Left kidney (tissue), 2 donors: Measurements from ENCODE around the gene GPRIN1. TPM values are rescaled to one million over a fixed set of nuclear protein-coding genes. Genes with fewer than 3 reads are reported as not detected.
A peak's percentile ranks its signal among the peaks of the same experiment; 100 is the strongest.

ENCODE experiments used
- DNase-seq: peaks from one replicate; pipeline ENCODE4 v3.0.0-alpha.2; 2013
- polyA plus RNA-seq: library from polyadenylated mRNA; unstranded; fragments of 120-200 nt; gene quantifications from one replicate; pipeline ENCODE4 v1.2.1, GENCODE V29; 2013; ENCODE audit not compliant: insufficient read length

GPRIN1 gene
- polyA plus RNA-seq, 1 donor, result 2.2 TPM

DNA sequence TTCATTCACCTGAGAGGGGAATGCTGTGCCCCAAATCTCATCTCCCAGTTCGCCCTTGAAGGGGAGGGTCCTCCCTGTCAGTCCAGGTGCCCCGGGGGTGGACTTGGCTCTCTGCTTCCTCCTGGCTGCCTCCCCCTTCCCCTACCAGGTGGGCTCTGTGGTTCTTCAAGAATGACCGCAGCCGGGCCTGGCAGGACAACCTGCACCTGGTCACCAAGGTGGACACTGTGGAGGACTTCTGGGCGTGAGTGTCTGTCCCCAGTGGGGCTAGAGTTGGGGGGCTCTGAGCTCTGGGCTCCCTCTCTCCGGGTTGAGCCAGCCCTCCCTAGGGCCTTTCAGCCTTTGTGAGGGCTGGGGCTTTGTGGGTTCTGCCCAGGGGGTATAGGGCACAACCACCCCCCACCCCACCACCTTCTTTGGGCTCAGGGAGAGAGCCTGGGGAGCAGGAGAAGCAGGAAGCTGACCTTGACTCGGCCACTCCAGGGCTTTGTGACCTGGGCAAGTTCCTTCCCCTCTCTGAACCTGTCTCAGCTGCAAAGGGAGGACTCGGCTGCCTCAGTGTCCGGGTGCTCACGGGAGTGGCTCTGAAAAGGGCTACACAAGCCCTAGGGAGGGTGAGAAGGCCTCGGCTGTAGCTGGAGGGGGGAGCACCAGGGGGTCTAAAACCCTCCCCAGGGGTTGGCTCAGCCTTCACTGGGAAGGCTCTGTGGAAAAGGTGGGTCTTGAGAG lies 33.7 kb upstream of the GPRIN1 start:
- no peak for DNase-seq

DNA sequence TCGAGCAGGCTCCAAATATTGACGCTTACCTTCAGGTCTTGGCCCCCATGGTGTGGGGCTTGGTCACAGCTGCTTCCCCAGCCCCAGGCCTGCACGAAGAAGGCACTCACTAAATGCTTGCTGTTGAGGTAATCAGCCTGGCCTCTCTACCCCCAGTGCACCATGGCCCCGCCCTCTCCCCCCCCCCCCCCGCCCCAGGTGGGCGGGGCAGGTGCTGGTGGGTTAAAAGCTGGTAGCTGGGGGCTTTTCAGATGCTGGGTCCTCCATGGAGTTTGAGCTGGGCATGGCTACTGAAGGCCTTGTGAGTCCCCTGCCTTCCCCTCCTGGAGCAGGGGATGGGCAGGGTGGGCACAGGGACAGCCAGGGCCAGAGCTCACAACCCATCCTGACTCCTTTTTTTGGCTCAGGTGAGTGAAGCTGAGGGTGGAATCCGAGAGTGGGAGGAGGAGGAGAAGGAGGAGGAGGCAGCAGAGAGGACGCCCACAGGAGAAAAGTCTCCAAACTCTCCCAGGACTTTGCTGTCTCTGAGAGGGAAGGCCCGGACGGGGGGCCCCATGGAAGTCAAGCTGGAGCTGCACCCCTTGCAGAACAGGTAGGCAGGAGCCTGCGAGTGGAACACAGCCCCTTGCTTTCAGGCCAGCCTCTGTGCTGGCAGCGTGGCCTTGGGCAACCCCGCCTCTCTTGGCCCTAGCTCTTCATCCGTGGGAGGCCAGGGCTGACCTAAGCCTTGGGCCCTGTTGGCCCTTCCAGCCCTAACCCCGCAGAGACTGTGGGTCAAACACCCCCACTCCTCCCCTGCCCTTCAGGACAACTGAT lies 32.9 kb upstream of the GPRIN1 start:
- DNase-seq, result no peak

DNA sequence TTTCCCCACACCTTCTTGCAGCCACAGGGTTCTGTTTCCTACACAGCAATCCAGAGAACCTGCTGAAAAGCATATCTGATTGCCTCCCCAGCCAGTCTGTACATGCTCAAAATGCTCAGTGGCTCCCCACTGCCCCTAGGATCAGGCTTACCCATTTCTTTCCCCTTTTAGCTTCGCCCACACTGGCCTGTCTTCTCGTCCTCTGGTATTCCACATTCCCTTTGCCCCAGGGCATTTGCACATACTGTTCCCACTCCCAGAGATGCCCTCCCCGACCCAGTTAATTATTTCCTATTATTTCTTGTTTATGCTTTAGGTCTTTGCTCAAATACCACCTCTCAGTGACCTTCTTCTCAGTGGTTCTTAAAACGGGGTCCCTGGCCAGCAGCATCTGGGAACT lies 30.7 kb upstream of the GPRIN1 start:
- DNase-seq, result no peak

DNA sequence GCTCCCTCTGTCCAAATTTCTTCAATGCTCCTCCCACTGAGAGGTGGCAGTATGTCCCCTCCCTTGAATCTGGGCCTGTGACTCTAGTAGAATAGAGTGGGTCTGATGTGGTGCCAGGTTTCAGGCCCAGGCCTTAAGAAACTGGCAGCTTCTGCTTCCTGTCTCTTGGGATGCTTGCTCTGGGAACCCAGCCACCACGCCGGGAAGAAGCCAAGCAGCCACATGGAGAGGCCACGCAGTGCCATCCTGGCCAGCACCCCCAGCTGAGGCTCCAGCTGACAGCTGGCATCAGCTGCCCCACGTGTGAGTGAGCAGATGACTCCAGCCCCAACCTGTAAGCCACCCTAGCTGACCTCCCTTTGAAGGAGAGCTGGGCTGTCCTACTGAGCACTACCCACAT lies 30.0 kb upstream of the GPRIN1 start:
- no peak for DNase-seq

DNA sequence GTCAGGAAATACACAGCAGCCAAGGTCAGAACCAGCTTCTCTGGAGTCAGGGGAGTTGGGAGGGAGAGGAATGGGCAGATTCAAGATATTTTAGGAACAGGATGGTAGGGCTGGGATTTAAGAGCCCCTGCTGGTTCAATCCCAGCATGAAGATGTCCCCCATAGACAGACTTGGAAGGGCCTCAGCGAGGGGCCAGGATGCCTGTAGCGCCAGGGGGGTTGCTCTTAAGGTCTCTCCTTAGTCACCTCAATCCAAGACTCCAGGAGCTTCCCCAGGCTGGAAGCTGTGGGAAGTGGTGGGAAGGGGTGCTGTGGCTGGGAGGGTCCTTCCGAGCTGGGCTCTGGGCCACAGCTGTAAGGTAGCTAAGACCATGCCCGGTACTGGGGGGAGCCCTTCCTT lies 29.3 kb upstream of the GPRIN1 start:
- no peak for DNase-seq

DNA sequence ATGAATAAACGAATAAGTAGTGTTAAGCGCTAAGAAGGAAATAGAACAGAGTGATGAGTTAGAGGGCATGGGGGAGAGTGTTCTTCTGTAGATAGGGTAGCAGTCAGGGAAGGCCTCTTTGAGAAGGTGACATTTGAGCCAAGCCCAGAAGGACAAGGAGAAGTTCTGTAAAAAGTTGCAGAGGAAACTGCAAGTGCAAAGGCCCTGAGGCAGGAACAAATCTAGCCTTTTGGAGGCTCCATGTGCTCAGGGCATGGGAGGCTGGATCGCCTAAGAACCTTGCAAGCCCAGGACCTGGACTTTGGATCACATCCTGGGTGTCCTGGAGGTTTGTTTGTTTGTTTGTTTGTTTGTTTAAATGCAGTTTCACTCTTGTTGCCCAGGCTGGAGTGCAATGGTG lies 28.5 kb upstream of the GPRIN1 start:
- no peak for DNase-seq

DNA sequence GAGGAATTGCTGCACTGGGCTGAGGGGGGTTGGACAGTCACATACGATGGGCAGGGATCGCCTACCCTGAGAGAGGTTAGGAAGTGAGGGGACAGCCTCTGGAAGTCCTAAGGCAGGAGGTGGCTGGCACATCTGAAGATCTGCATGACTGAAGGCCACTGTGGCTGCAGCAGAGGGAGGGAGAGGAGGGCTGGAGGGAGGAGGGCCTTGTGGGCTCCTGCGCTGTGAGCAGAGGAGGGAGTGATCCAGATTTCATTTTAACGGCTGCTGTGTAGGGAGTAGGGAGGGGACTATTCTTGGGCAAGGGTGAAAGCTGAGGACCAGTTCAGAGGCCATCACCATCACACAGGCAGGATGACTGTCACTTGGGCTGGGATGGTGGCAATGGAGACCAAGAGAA lies 27.6 kb upstream of the GPRIN1 start:
- DNase-seq, result no peak

DNA sequence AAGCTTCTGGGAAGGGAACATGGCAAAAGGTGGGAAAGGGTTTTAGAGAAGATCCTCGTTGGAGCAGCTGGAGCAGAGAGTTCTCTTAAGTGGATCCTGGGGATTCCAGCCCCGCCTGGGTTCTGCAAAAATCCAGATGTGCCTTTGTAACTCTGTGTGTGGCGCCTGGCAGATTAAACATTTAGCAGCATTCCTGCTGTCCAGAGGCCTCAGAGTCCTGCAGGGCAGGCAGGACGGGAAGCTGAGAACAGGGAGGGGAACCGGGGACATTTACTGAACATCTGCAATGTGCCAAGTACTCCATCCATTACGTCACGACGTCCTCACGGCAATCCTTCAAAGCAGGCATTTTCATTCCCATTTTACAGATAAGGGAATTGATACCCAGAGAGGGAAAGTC lies 26.5 kb upstream of the GPRIN1 start:
- no peak for DNase-seq

DNA sequence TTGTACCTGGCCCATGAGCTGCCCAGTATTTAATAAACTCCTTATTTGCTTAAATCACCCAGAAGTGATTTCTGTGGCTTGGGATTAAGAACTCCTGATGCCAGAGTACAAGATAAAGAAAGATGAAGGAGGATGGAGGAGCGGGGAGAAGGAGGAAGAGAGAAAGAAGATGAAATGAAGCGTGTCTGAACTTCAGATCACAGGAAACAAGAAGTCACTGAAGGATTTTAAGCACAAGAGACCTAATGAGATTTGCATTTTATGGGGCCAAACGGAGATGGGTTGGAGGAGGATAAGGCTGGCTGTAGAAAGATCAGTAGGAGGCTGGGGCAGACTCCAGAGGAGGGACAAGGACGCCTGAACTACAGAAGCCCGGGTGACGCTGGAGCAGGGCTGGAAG lies 23.6 kb upstream of the GPRIN1 start:
- no peak for DNase-seq

DNA sequence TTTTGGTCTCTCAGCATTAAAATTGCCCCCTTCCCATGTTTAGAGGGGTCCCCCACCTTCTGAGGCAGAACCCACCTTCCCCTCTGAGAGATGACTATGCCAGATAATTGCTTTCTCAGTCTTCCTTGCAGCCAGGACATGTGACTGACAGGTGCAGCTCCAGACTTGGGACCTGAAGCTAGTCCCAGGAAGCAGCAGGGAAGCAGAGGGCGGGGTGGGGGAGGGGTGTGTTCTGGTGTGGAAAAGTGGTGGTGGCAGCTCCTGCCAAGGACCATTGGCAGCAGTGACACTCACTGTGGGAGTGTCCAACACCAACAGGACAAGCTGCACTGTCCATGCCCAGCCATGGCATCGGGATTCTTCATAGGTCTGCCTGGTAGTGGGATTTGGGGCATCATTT lies 22.8 kb upstream of the GPRIN1 start:
- DNase-seq, result no peak

DNA sequence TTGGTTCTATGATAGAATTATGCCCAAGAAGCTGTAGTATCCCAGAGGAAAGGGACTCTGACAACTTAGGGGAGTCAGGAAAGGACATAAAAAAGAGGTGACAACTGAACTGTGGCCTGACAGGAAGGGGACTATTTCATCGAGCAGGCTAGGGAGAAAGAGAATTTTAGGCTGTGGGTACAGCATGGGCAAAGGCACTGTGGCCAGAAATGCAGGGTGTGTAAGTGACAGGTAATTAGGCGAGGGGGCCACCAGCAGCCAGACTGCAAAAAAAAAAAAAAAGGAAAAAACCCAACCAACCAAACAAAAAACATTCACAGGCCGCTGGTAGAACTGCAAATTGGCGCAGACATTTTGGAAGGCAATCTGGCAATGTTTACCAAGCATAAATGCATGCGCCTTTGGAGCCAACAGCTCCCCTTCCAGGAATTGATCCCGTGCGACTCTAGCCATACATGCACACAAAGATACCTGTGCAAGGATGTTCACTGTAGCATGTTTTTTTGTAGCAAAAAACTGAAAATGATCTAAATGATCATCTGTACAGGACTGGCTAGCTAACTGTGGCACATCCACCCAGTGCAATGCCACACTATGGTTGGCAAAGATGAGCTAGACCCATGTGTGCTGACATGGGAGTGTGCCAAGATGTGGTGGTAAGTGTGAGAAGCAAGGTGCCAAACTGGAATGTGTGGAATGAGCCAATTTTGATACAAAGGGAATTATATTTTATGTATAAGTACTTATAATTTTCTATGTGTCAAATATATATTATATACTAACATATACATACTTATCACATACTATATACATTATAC lies 21.6 kb upstream of the GPRIN1 start:
- no peak for DNase-seq

DNA sequence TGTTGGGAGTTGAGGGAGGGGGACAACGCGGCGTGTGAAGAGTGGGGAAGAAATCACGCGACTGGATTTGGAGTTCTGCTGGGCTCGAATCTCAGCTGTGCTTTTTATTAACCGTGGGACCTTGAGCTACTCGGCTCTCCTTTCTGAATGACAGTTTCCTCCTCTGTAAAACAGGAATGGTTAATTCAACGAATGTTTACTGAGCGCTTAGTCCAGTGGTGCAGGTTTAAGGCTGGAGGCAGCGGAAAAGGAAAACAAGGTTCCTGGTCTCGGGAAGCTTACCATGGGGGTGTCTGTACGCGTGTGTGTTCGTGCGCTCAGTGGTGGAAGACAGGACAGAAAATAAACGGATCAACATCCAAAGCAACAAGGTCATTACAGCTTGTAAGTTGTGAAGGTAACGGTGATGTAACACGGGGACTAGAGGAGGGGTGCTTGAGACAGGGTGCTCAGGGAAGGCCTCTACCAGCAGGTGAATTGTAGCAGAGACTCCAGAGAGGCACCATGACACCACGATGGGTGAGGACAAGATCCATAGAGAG lies 20.8 kb upstream of the GPRIN1 start:
- DNase-seq, result no peak

DNA sequence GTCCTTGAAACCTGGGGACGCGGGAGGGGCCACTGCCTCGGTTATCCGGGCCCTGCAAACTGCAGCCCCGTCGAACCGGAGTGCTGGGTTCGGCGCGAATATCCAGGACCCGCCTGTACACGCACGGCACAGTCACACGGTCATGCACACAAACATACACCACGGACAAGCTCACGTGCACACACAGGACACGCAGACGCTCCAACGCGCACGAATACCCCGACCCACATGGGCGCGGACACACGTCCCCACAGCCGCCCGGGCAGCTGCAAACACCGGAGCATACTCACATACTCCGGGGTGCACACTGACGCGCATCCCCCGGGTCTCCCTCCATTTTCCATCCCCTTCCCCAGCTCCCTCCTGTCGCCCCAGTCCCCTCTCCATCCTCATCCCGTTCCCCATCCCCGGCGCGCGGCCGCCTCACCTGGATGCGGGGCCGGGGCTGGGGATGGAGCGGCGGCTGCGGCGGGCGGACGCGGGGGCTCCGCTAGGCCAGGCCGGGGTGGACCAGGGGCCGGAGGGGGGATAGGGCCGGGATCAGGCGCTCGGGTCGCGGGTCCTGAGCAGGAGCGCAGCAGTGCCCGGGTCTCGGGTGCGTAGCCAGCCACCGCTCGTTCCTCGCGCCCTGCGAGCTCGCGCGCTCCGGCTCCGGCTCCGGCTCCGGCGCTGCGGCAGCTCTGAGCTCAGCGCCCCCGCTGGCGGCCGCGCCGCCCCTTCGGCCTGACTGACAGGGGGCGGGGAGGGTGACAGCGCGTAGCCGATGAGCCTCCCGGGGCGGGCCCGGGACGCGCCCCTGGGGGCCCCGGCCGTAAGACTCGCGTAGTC lies 20.1 kb upstream of the GPRIN1 start, which contains the start of the genes EIF4E1B and SNCB:
Gene EIF4E1B (plus strand): TSS at position 823 of the 828 bp plus-strand sequence. CDS start 12,113 bp downstream, outside the sequence.
Gene SNCB (minus strand): TSS at position 682 of the 828 bp plus-strand sequence. CDS start 880 bp downstream, outside the sequence.
- peak; percentile 47 for DNase-seq

DNA sequence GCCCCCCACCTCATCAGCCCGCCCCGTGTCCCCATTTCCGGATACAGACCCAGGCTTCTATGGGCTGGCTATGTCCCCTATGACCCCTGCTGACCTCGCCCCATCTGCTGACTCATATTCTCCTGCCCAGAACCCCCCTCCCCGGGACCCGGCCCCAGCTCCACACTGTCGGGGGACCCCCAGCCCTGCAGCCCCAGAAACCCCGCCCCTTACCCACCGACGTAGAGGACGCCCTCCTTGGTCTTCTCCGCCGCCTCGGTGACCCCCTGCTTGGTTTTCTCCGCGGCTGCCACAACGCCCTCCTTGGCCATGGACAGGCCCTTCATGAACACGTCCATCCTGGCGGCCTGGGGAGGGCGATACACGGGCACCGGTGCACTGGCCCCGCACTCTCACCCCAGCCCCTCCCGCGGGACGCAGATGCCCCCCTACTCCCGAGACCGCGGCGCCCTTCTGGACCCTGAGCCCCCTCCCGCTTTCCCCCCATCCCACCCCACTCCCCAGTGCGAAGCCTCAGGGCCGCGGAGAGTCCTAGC lies 19.4 kb upstream of the GPRIN1 start:
- no peak for DNase-seq

DNA sequence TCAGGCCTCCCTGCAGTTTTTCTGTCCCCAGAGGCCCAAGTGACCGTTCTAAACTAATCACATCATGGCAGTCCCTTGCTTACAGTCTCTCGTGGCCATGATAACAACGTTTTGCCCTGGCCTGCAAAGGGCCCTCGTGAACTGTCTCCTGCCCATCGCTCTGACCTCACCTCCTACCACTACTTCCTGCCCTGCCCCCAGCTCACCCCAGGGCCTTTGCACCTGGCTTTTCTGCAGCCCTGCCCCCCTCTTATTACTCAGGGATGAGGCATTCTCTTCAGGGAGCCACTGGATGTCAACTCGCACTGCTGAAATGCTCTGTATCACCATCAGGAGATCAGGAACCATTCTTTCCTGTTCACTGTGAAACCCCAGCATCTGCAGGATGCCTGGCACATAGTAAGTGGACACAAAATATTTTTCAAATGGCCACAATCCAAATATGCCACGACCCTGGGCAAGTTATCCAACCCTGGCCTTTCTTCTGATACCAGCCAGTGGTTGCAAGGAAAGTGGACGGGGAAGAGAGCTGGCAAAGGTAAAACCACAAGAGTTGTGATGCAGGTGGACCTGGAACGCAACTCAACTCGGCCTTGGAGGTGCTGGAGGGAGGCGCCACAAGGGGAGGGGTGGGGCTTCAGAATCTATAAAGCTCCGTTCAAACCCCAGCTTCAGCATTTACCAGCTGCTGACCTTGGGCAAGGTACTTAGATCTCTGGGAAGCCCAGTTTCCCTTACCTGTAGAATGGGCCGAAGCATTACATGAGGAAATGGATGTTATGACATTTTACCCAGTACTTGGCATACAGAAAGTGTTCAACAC lies 18.7 kb upstream of the GPRIN1 start:
- DNase-seq, result no peak

DNA sequence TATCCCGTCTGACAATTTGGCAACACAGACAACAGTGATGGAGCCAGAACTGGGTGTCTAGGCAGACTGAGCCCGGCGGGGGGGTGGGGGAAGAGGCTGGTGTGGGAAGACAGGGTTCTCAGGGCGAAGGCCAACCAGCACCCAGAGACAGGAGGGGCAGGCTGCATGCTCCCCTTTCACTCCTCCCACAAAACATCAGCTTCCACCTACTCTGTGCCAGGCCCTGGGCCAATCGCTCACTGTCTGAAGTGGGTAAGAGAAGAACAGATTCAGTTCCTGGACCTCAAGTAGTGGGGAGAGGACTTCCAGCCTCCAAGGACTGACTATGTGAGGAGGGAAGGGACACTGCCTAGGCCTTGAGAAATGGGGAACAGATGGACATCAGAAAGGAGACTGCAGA lies 17.6 kb upstream of the GPRIN1 start:
- no peak for DNase-seq

DNA sequence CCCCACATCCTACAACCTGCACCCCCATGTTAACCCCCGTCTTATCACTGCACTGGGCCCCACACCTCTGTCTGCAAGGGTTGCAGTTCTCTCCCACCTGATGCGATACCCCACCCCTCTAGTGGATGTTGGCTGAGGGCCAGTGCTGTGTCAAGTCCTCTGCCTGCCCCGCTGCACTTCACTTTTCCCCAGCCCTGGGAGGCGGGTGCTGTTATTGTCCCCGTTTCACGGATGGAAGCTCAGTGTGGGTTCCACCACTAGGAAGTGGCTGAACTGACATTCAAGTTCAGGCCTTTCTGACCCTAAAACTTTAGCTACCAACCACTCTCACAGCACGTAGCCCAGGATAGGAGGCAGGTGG lies 16.9 kb upstream of the GPRIN1 start:
- DNase-seq, result no peak

DNA sequence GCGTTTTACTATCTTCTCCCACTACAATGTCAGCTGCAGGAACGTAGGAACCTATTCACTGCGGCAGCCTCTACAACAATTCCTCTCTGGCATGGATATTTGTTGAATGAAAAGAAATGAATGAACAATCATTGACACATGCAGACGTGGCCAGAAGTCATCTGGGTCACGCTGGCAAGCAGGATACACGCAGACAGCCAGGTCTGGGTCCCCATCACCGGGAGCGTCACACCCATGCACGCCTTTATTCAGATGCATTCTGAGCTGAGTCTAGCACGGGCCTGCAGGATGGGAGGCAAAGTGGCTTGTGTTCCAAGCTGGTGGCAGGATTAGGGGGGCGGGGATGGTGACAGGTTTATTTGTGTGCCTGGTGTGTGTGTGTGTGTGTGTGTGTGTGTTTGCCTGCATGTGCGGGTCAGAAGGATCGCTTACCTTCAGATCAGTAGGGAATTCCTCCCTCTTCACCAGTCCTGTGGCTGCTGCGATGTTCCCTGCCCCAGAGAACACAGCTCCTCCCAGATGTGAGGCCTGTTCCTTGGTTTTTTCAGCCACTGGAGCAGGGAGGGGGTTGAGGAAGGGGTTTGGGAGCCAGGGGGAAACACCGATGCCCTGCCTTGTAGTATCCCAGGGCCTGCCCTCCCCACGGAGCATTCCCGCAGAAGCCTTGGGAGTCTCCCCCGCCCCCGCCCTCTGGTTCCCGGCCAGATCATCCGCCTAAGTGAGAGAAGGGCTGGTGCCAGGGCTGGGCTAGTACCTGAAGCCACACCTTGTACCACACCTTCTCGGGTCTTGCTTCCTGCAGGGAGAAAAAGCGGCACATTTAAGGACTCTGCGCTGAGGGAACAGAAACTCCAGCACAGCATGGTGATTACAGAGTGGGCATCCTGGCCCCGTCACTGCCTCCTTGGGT lies 16.3 kb upstream of the GPRIN1 start:
- DNase-seq, result no peak

DNA sequence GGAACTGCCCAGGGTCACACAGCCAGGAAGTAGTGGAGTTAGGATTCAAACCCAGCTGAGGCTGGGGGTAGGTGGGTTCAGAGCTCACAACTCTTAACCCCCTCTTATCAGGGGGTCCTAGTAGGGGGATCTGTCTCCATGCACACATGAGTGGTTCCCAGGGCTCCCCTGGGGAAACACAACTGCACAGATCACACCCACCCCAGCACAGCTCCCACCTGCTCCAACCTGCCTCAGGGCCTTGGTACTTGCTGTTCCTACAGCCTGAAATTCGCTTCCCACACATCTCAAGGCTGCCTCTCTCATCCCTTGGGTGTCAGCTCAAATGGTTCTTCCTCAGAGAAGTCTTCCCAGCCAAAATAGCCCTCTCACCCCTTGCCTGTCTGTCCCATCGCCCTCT lies 15.6 kb upstream of the GPRIN1 start:
- DNase-seq, result no peak
